Activated CD8-positive, alpha-beta memory T cell treated with anti-CD3 and anti-CD28 coated beads, Interleukin-2, amount 50 U/mL, for 48 hours (primary cell): ENCODE results near the gene STUM.

Experiments used
- DNase-seq: peaks from one replicate; pipeline ENCODE4 v3.0.0-alpha.2; 2020

The STUM gene

DNA sequence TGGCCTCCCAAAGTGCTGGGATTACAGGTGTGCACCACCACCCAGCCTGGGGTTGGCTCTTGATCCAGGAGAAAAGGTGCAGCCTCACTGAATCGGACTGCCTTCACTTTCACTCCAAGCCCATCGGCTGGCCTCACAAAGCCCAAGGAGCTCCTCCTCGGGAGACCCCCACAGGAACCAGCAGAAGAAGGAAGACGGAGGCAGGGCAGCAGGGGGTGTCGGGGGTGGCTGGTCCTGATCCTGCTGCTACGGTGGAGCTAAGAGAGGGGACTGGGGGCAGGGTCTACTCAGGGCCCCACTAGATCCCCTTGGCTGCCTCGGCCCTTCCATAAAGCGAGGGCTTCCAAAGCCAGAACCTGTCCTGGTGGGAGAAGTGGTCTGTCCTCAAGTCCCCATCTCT lies 93.9 kb downstream of the STUM start:
- no peak for DNase-seq

DNA sequence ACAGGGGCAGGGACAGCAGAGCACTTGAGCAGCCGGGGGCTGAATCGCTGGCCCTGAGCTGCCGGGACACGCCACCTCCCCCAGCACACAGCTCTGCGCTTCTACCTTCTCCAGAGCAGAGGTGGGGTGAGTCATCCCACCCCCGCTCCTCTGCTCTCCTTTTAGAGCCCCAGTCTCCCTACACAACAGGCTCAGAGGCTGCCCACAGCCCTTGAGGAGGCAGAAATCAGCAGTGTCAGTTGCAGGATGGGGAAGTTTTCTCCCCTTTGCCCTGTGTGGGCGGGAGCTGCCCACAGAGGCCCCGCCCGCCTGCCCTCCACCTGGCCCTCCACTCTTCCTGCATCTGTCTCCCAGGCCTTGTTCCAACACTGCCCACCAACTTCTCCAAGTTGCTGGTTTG lies 94.6 kb downstream of the STUM start:
- no peak for DNase-seq

- no peak for DNase-seq
Observed at GRCh38 chr1:226643611-226644540, 95.3 kb downstream of the STUM start.

- DNase-seq, result no peak
Observed at GRCh38 chr1:226644541-226645176, 96.1 kb downstream of the STUM start.

GRCh38 chr1:226645279-226645976 lies 96.9 kb downstream of the STUM start:
- DNase-seq, result no peak

DNA sequence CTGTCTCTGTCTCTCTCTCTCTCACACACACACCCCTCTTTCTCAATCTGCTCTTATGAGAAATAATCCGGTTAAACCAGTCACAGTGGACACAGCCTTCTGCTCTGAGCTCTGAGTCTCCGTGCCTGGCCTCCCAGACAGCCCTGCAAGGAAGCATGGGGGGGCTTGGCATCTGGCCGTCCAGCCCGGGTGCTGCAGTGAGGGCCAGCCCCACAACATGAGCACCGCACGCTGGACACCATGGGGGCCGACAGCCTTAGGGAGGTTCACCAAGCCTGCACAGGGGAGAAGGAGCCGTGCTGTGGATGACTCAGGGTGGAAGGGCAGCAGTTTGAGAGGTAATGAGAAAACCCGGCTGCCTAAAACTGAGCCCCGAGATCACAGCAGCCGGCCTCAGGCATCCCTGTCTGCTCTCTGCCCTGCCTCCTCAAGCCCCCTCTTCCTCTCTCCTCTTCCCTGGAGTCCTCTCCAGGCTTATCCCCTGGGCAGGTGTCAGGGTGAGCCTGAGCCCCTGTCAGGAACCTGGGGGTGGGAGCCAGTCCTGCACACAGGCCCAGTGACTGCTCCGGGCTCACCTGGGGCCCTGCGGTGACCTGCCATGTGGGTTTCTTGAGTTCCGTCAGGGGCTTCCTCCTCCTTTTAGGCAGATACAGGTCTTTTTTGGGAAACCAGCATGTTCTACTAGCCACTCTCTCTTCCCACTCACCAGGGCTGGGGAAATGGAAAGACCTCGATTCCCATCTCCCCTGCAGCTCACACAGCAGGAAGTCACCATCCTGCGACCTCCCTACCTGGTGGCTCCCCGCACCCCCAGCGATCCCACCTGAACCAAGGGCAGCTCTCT lies 97.7 kb downstream of the STUM start:
- DNase-seq, result no peak

DNA sequence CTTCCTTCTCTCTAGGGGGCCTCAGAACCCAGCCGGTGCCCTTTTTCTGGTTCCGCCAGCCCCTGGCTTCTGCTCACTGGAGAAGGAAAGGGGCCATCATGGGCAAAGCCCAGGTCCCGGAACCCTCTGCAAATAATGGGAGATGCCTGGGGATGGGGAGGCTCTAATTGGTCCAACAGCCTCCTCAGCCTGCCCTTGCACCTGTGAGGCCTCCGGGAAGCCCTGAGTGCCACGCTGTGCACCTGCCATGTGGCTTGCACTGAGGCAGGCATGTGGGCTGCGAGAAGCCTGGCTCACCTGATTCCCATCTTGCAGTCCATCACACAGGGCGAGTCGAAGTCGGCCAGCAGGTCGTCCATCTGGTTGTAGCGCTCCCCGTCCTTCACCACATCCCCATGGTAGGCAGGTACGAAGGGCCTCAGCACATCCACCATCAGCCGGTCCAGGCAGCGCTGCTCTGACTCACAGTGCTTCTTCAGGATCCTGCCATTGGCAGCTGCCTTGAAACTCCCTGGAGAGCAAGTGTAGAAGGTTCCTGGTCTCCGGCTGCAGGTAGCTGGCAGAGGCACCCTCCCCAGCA lies 98.4 kb downstream of the STUM start:
- DNase-seq, result no peak

DNA sequence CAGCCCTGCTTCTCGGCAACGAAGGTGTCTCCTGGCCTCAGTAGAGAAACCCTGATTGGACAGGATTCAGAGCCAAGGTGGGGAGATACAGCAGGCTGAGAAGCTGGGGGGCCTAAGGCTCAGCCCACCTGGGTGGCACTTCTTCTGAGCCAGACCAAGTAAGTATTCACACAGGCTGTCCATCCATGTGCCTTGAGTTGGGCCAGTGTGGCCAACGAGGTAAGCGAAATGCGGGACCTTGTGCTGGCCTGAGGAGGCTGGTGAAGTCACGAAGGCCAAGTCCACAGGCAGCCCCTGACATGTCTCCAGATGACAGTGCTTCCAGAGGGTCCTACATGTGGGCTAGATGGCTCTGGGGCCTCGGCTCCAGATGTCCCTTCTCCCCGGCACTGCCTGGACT lies 99.2 kb downstream of the STUM start:
- no peak for DNase-seq

- DNase-seq, result no peak
Observed at GRCh38 chr1:226648421-226648820, 99.9 kb downstream of the STUM start.

- DNase-seq, result no peak
Observed at GRCh38 chr1:226649244-226649643, 100.7 kb downstream of the STUM start.

- no peak for DNase-seq
Observed at GRCh38 chr1:226649780-226650179, 101.2 kb downstream of the STUM start.

DNA sequence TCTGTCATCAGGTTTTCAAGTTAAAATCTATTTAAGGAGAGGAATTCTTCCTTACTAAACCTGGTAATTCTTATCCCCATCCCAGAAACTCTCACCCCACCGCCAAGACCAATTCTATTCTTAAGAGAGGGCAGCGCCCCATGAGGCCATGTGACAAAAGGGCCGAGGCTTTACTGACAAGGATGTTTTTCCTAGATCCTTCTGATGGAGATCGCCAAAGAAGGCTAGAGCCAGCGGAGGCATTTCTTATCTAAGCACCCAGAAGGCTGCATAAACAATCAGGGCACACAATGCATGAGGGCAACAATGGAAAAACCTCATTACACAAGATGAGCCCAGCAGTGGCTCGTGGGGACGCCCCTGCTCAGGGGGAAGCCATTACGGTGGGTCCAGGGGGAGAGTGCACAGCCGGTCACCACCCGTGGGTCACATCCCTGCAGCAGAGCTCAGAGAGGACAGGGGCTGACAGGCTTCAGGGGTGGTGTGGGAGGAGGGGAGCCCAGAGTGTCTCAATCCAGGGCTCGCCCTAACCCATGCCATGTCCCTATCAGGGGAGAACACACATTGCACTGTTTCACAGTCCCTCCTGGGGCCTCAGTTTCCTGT lies 101.8 kb downstream of the STUM start:
- DNase-seq, result no peak

DNA sequence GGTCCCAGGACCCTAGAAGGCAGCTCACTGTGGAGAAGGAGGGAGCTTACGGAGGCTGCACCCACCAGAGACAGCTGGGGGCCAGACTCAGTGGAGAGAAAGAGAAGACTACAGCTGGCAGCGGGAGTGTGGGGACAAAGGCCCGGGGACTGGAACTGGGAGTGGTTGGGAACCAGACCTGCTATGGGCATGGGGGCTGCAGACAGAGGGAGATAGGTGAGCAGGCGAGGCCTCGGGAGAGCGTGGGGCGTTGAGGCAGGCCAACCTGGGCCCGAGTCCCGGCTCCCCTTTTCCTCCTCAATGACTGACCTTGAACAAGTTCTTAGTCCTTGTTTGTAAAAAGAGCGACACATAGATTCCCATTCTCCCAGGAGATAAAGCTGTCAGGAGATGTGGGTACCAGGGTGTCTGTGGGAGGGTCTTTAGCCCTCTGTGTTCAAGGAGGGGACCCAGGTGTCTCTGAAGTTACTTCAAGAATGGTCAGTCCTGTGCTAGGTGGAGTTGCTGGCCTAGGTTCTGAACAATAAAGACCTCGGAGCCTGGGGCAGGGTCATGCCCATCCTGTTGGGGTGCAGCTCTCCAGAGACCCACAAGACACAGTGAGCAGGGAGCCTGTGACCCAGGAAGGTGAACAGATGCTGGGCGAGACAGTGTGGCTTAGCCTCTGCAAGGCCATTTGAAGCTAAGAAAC lies 102.6 kb downstream of the STUM start:
- no peak for DNase-seq

GRCh38 chr1:226651732-226652105 lies 103.2 kb downstream of the STUM start:
- no peak for DNase-seq

DNA sequence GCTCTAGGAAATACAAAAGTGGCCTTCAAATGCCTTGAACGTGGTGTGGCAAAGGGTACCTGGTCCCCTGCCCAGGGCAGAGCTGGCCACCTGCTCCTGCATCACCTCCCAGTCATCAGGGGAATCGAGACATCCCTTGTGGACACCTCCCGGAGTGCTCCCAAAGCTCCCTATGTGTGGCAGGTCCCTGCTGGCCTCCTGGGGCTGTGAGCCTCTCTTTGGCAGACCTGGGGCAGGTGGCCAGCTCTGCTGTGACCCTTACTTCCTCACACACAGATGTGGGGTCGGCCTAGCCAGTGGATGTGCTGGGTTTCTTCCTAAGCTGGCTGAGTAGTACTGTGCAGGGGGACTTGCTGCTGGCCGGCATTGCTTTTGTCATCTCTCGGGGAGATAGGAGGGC lies 104.0 kb downstream of the STUM start:
- no peak for DNase-seq

GRCh38 chr1:226653311-226653921 lies 104.9 kb downstream of the STUM start:
- no peak for DNase-seq

DNA sequence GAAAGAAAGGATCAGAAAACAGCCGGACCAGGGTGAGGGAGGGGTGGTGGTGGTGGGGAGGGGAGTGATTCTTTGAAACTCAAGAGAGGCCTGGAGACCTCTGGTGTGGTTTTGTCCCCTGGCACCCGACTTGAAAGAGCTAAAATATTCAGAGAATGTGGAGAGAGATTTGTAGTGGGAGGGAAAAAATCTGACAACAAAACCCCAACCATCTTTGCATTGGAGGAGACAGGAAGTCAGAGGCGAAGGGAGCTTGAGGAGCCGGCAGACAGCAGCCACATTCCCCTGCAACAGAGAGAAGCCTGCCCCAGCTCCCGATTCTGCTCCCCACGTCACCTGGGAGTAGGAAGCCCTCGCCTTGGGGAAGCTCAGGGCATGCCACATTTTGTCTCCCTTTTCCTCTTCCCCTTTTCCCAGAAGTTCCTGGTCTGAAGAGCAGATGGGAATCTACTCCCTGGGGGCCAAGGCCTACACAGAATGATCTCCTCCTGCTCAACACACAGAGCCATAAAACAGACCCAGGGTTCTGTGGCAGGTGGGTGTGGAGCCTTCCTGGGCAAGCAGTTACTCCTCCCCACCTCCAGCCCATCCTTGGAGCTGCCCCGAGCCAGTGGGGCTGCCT lies 105.6 kb downstream of the STUM start:
- no peak for DNase-seq

DNA sequence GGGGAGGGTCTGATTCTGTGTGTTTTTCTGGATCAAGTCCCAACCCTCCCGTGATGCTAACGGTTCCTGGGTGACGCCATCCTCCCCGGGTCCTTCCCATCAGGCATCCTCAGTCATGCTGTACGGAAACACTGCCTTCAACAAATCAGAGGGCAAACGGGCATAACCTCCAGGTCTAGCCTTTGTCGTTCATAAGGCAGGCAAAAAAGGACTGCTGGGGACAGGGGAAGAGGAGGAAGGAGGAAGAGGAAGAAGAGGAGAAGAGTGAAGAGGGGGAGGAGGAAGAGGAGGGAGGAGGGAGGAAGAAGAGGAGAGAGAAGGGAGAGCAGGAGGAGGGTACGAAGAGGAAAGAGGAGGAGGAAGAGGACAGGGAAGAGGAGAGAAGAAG lies 106.1 kb downstream of the STUM start:
- DNase-seq, result no peak

GRCh38 chr1:226655251-226656163 lies 106.9 kb downstream of the STUM start:
- no peak for DNase-seq
